ENCODE data around the gene FABP6. TPM values are rescaled to one million over a fixed set of nuclear protein-coding genes. Genes with fewer than 3 reads are reported as not detected.
A peak's percentile ranks its signal among the peaks of the same experiment; 100 is the strongest.

The FABP6 gene
- total RNA-seq, 5 donors from 2014 or later (not counting 1 experiment from before 2014, with no cell fraction given) = not detected

- H3K36me3 Mint-ChIP-seq = no peaks in the 10 kb centered on the region
- Histone ChIP-seq H3K27me3 (replicated peaks in 1 of 2; ENCODE audit: control insufficient read depth in 2 of 2, extremely low read depth in 1 of 2, insufficient read depth in 2 of 2, low read length in 1 of 2) (peaks cover 0 to 25% of the 10 kb centered on the region in 2 experiments), H3K9me3 (no peaks in the 10 kb centered on the region), H3K4me1 (ENCODE audit: control insufficient read depth in 1 of 2, extremely low read depth in 1 of 2, insufficient read depth in 2 of 2, low read length in 2 of 2) (peaks cover 0 to 11% of the 10 kb centered on the region in 2 experiments), H3K36me3 (ENCODE audit: control insufficient read depth in 2 of 2, extremely low read depth in 1 of 2, insufficient read depth in 1 of 2, low read length in 1 of 2) (no peaks in the 10 kb centered on the region), H3K27ac (ENCODE audit: low read length) (no peak overlapping the region), H3K4me3 (ENCODE audit: control insufficient read depth in 1 of 2, extremely low read depth in 1 of 2, low read length in 1 of 2) (no peak overlapping the region)
- DNase-seq (no peak), ATAC-seq (replicated peaks in 1 of 4) (no peak)
- H3K27me3 Mint-ChIP-seq = peaks cover 15 to 20% of the 10 kb centered on the region in 2 donors
- CTCF ChIA-PET = interaction anchor here in 1 of 2 donors (0.6 to 1.5 kb wide), 2 partner anchors 19 to 193 kb away, joined by 3 to 8 read pairs; no protein-coding TSS in a partner anchor
- no peak overlapping the region for H3K27ac Mint-ChIP-seq
- 65% methylated on average over 3 of the region's 5 CpGs for whole genome bisulfite sequencing (ENCODE audit: insufficient coverage)
- H3K4me1 Mint-ChIP-seq = peaks cover 3 to 11% (median 6%) of the 10 kb centered on the region in 3 donors
- no peak overlapping the region for H3K4me3 Mint-ChIP-seq
- H3K9me3 Mint-ChIP-seq = no peaks in the 10 kb centered on the region
- POLR2A ChIA-PET = interaction anchor here in 1 of 2 donors (0.7 kb wide), 1 partner anchor 118 kb away, joined by 5 read pairs; no protein-coding TSS in a partner anchor
Measured at GRCh38 chr5:160198146-160198545, 31.2 kb upstream of the FABP6 start.

DNA sequence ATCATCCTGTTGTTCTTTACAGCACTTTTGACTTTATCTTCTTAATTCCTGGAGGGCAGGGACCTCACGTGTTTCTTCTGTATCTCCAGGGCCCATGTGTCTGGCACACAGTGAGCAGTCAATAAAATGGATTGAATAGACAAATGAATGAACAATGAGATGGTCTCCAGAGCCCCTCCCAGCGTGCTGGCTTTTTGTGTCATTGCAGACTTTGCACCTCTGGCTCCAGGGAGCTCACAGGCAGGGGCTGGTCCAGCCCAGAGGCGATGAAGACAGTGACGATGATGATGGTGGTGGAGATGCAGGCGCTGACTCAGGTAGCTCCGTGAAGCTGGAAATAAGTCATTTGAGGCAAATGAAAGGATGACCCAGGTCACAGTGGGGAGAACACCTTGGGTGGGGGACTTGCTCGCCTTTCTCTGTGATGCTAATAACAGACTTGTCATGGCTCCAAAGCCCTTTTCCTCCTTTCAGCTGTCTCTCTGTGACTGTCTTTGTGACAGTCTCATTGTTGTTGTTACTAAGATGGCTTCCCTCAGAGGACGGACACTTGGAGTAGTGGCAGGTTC, 30.4 kb upstream of the FABP6 start:
- Histone ChIP-seq H3K36me3 (ENCODE audit: control insufficient read depth in 2 of 2, extremely low read depth in 1 of 2, insufficient read depth in 1 of 2, low read length in 1 of 2) (no peaks in the 10 kb centered on the region), H3K9me3 (no peaks in the 10 kb centered on the region), H3K4me1 (ENCODE audit: control insufficient read depth in 1 of 2, extremely low read depth in 1 of 2, insufficient read depth in 2 of 2, low read length in 2 of 2) (peaks cover 0 to 11% of the 10 kb centered on the region in 2 experiments), H3K27ac (ENCODE audit: low read length) (no peak overlapping the region), H3K27me3 (replicated peaks in 1 of 2; ENCODE audit: control insufficient read depth in 2 of 2, extremely low read depth in 1 of 2, insufficient read depth in 2 of 2, low read length in 1 of 2) (peaks cover 0 to 25% of the 10 kb centered on the region in 2 experiments), H3K4me3 (ENCODE audit: control insufficient read depth in 1 of 2, extremely low read depth in 1 of 2, low read length in 1 of 2) (no peak overlapping the region)
- Mint-ChIP-seq H3K27me3 (peaks cover 15 to 20% of the 10 kb centered on the region in 2 donors), H3K36me3 (no peaks in the 10 kb centered on the region), H3K9me3 (no peaks in the 10 kb centered on the region), H3K27ac (no peak overlapping the region), H3K4me1 (peaks cover 3 to 11% (median 4%) of the 10 kb centered on the region in 3 donors), H3K4me3 (peak overlapping the region in 2 of 3 donors; percentile 34 to 77)
- DNase-seq (peak in 1 of 35 experiments; percentile 1), ATAC-seq (replicated peaks in 1 of 4) (no peak)
- POLR2A ChIA-PET = no interaction called here
- WGBS (ENCODE audit: insufficient coverage) = 53% methylated on average over 7 of the region's 8 CpGs
- CTCF ChIA-PET = interaction anchor here (0.6 to 1.5 kb wide), 4 partner anchors 153 to 525 kb away, joined by 3 to 8 read pairs (median 4); no protein-coding TSS in a partner anchor

GRCh38 chr5:160199410-160199911, 29.8 kb upstream of the FABP6 start:
- H3K9me3 ChIP-seq = no peaks in the 10 kb centered on the region
- Mint-ChIP-seq H3K9me3 (no peaks in the 10 kb centered on the region), H3K4me1 (peaks cover 3 to 11% (median 4%) of the 10 kb centered on the region in 3 donors), H3K27me3 (peaks cover 15 to 20% of the 10 kb centered on the region in 2 donors), H3K27ac (no peak overlapping the region), H3K36me3 (no peaks in the 10 kb centered on the region), H3K4me3 (peak overlapping the region; percentile 65 to 77 (median 76))
- 20% methylated on average over 27 of the region's 30 CpGs for WGBS (ENCODE audit: insufficient coverage)
- no peak overlapping the region for H3K27ac ChIP-seq (ENCODE audit: low read length)
- peaks cover 0 to 11% of the 10 kb centered on the region in 2 experiments for H3K4me1 ChIP-seq (ENCODE audit: control insufficient read depth in 1 of 2, extremely low read depth in 1 of 2, insufficient read depth in 2 of 2, low read length in 2 of 2)
- ATAC-seq (replicated peaks in 1 of 4) (peak; percentile 92 to 98 (median 96)), DNase-seq (peak; percentile 17 to 76 (median 60))
- ChIA-PET CTCF (interaction anchor here (0.6 to 1.5 kb wide), 4 partner anchors 93 to 525 kb away, joined by 3 to 8 read pairs (median 4); no protein-coding TSS in a partner anchor), POLR2A (no interaction called here)
- H3K27me3 ChIP-seq (replicated peaks in 1 of 2; ENCODE audit: control insufficient read depth in 2 of 2, extremely low read depth in 1 of 2, insufficient read depth in 2 of 2, low read length in 1 of 2) = peaks cover 0 to 25% of the 10 kb centered on the region in 2 experiments
- H3K36me3 ChIP-seq (ENCODE audit: control insufficient read depth in 2 of 2, extremely low read depth in 1 of 2, insufficient read depth in 1 of 2, low read length in 1 of 2) = no peaks in the 10 kb centered on the region
- H3K4me3 ChIP-seq (ENCODE audit: control insufficient read depth in 1 of 2, extremely low read depth in 1 of 2, low read length in 1 of 2) = peak overlapping the region; percentile 28 to 48

GRCh38 chr5:160207061-160207460, 22.2 kb upstream of the FABP6 start:
- CTCF ChIA-PET = no interaction called here
- H3K27ac ChIP-seq (ENCODE audit: low read length) = no peak overlapping the region
- Mint-ChIP-seq H3K4me3 (no peak overlapping the region), H3K4me1 (no peaks in the 10 kb centered on the region), H3K9me3 (no peaks in the 10 kb centered on the region), H3K27ac (no peak overlapping the region), H3K27me3 (no peaks in the 10 kb centered on the region), H3K36me3 (no peaks in the 10 kb centered on the region)
- ATAC-seq (replicated peaks in 1 of 4) (no peak), DNase-seq (no peak)
- WGBS (ENCODE audit: insufficient coverage) = no CpG with 5 or more reads among the region's 2 CpGs
- no peak overlapping the region for H3K4me3 ChIP-seq (ENCODE audit: control insufficient read depth in 1 of 2, extremely low read depth in 1 of 2, low read length in 1 of 2)
- no peaks in the 10 kb centered on the region for H3K9me3 ChIP-seq
- peaks cover 0 to 6% of the 10 kb centered on the region in 2 experiments for H3K27me3 ChIP-seq (replicated peaks in 1 of 2; ENCODE audit: control insufficient read depth in 2 of 2, extremely low read depth in 1 of 2, insufficient read depth in 2 of 2, low read length in 1 of 2)
- no peaks in the 10 kb centered on the region for H3K4me1 ChIP-seq (ENCODE audit: control insufficient read depth in 1 of 2, extremely low read depth in 1 of 2, insufficient read depth in 2 of 2, low read length in 2 of 2)
- POLR2A ChIA-PET = no interaction called here
- no peaks in the 10 kb centered on the region for H3K36me3 ChIP-seq (ENCODE audit: control insufficient read depth in 2 of 2, extremely low read depth in 1 of 2, insufficient read depth in 1 of 2, low read length in 1 of 2)

- Mint-ChIP-seq H3K27me3 (peaks cover 0 to 1% of the 10 kb centered on the region in 2 donors), H3K36me3 (no peaks in the 10 kb centered on the region), H3K9me3 (no peaks in the 10 kb centered on the region), H3K4me1 (no peaks in the 10 kb centered on the region), H3K27ac (no peak overlapping the region), H3K4me3 (no peak overlapping the region)
- no peak overlapping the region for H3K27ac ChIP-seq (ENCODE audit: low read length)
- H3K9me3 ChIP-seq = no peaks in the 10 kb centered on the region
- H3K4me1 ChIP-seq (ENCODE audit: control insufficient read depth in 1 of 2, extremely low read depth in 1 of 2, insufficient read depth in 2 of 2, low read length in 2 of 2) = no peaks in the 10 kb centered on the region
- no CpG with 5 or more reads among the region's 2 CpGs for WGBS (ENCODE audit: insufficient coverage)
- ChIA-PET CTCF (no interaction called here), POLR2A (no interaction called here)
- no peaks in the 10 kb centered on the region for H3K36me3 ChIP-seq (ENCODE audit: control insufficient read depth in 2 of 2, extremely low read depth in 1 of 2, insufficient read depth in 1 of 2, low read length in 1 of 2)
- DNase-seq = no peak
- ATAC-seq (replicated peaks in 1 of 4) = no peak
- peaks cover 0 to 6% of the 10 kb centered on the region in 2 experiments for H3K27me3 ChIP-seq (replicated peaks in 1 of 2; ENCODE audit: control insufficient read depth in 2 of 2, extremely low read depth in 1 of 2, insufficient read depth in 2 of 2, low read length in 1 of 2)
- no peak overlapping the region for H3K4me3 ChIP-seq (ENCODE audit: control insufficient read depth in 1 of 2, extremely low read depth in 1 of 2, low read length in 1 of 2)
Measured at GRCh38 chr5:160209917-160210316, 19.4 kb upstream of the FABP6 start.

- Histone ChIP-seq H3K36me3 (ENCODE audit: control insufficient read depth in 2 of 2, extremely low read depth in 1 of 2, insufficient read depth in 1 of 2, low read length in 1 of 2) (no peaks in the 10 kb centered on the region), H3K9me3 (no peaks in the 10 kb centered on the region), H3K27ac (ENCODE audit: low read length) (no peak overlapping the region), H3K4me1 (ENCODE audit: control insufficient read depth in 1 of 2, extremely low read depth in 1 of 2, insufficient read depth in 2 of 2, low read length in 2 of 2) (no peaks in the 10 kb centered on the region), H3K4me3 (ENCODE audit: control insufficient read depth in 1 of 2, extremely low read depth in 1 of 2, low read length in 1 of 2) (no peak overlapping the region), H3K27me3 (replicated peaks in 1 of 2; ENCODE audit: control insufficient read depth in 2 of 2, extremely low read depth in 1 of 2, insufficient read depth in 2 of 2, low read length in 1 of 2) (peaks cover 0 to 6% of the 10 kb centered on the region in 2 experiments)
- ATAC-seq (replicated peaks in 1 of 4) (no peak), DNase-seq (no peak)
- POLR2A ChIA-PET = no interaction called here
- Mint-ChIP-seq H3K4me1 (no peaks in the 10 kb centered on the region), H3K27ac (no peak overlapping the region), H3K9me3 (no peaks in the 10 kb centered on the region), H3K36me3 (no peaks in the 10 kb centered on the region), H3K4me3 (no peak overlapping the region), H3K27me3 (peaks cover 0 to 3% of the 10 kb centered on the region in 2 donors)
- CTCF ChIA-PET = no interaction called here
- 63% methylated on average over 2 of the region's 9 CpGs for WGBS (ENCODE audit: insufficient coverage)
Measured at GRCh38 chr5:160210606-160211005, 18.7 kb upstream of the FABP6 start.

All from T-cell (primary cell).